PFSK-1 (cell line): Measurements from ENCODE around the gene LEMD2.

ENCODE experiments used
- FOXP2 ChIP-seq: optimal IDR thresholded peaks from 2 replicates; pipeline ENCODE3; 2011; ENCODE audit warnings: borderline replicate concordance, control low read depth, inconsistent platforms; ENCODE audit not compliant: insufficient read depth; ENCODE audit errors: extremely low read length, extremely low read depth
- POLR2AphosphoS5 ChIP-seq: IDR thresholded peaks from 2 replicates; pipeline ENCODE4 v1.6.1; 2012; ENCODE audit warnings: low read depth, mild to moderate bottlenecking, control low read depth, low read length, moderate library complexity
- REST ChIP-seq, 2 experiments: IDR thresholded peaks; 2 replicates each; pipeline versions ENCODE4 v1.6.1 to v1.8.0; 2011 to 2012; ENCODE audit warnings: low read depth in 2 of 2, low read length in 2 of 2, control low read depth in 1 of 2, inconsistent platforms in 1 of 2, mild to moderate bottlenecking in 1 of 2, moderate library complexity in 1 of 2; ENCODE audit not compliant: insufficient read depth in 1 of 2
- SIN3A ChIP-seq: IDR thresholded peaks from 2 replicates; pipeline ENCODE4 v1.6.1; 2012; ENCODE audit warnings: mild to moderate bottlenecking, low read length, moderate library complexity, borderline replicate concordance; ENCODE audit not compliant: insufficient read depth
- TAF1 ChIP-seq: IDR thresholded peaks from 2 replicates; pipeline ENCODE4 v1.6.1; 2012; ENCODE audit warnings: low read length, control low read depth, borderline replicate concordance; ENCODE audit not compliant: insufficient read depth

The LEMD2 gene

GRCh38 chr6:33827546-33828451, 38.9 kb upstream of the LEMD2 start:
- TF ChIP-seq SIN3A (no peak), REST (IDR thresholded peaks at IDR 0.05; ENCODE audit: insufficient read depth in 1 of 2, low read depth in 2 of 2, low read length in 2 of 2) (no peak), POLR2AphosphoS5 (no peak), TAF1 (no peak), FOXP2 (no peak)

- TF ChIP-seq FOXP2 (no peak), REST (IDR thresholded peaks at IDR 0.05; ENCODE audit: insufficient read depth in 1 of 2, low read depth in 2 of 2, low read length in 2 of 2) (no peak), POLR2AphosphoS5 (no peak), TAF1 (no peak), SIN3A (no peak)
Observed at GRCh38 chr6:33826537-33826936, 37.6 kb upstream of the LEMD2 start.

GRCh38 chr6:33824461-33825154, 35.7 kb upstream of the LEMD2 start:
- TF ChIP-seq POLR2AphosphoS5 (peak; percentile 89), SIN3A (no peak), REST (IDR thresholded peaks at IDR 0.05; ENCODE audit: insufficient read depth in 1 of 2, low read depth in 2 of 2, low read length in 2 of 2) (0 out of 4 replicates have a peak, but pooled peaks of 1 of the 2 experiments have one; percentile 53), FOXP2 (no peak), TAF1 (peak; percentile 76; the same call in 1 of the 2 replicates)

- TF ChIP-seq POLR2AphosphoS5 (no peak), FOXP2 (no peak), TAF1 (no peak), REST (IDR thresholded peaks at IDR 0.05; ENCODE audit: insufficient read depth in 1 of 2, low read depth in 2 of 2, low read length in 2 of 2) (no peak), SIN3A (no peak)
Observed at GRCh38 chr6:33823806-33824205, 34.9 kb upstream of the LEMD2 start.
